GM18498 (cell line): ENCODE data around the gene SRSF9.
A peak's percentile ranks its signal among the peaks of the same experiment; 100 is the strongest.
"Not testable (repeated sequence)": the region's sequence is repeated elsewhere in the genome, so short reads cannot be mapped to it uniquely, and the experiment has no call there.

ENCODE experiments used
- ATAC-seq: cut with Tn5 transposase; IDR thresholded peaks from one replicate; pipeline ENCODE4 v1.9.1; 2021; ENCODE audit warnings: mild to moderate bottlenecking, moderate library complexity; ENCODE audit not compliant: unreplicated experiment

Gene SRSF9

DNA sequence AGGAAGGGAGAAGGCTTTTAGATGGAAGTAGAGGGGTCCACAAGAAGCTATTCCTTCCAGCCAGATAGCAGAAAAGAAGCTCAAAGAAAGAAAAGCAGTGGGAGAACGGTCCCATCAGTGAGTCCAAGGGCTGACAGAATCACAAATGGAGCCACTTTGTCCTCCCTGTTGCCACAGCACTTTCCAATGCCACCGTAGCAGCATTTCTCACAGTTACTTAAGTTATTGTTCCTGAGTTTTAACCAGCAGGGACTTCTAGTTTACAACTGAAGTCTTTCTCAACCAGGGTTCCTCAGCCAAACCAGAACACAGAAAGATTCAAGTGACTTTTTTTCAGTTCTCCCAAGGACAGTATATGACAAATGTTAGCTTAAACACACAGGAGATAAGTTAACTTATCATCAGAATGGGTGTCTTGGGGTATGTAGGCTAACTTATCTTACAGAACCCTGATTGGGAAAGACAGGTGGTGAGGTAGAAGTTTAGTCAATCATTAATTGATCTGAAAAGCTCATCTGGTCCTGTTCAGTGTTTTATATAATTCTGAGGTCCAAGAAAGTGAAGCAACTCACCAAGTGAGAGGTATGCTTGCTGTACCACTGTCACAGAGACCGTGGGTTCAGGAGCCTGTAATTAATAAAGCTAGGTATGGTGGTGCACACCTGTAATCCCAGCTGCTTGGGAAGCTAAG, 16.3 kb downstream of the SRSF9 start:
- no peak for ATAC-seq

GRCh38 chr12:120452524-120452923, 17.0 kb downstream of the SRSF9 start:
- not testable (repeated sequence) for ATAC-seq

GRCh38 chr12:120447992-120448391, 21.6 kb downstream of the SRSF9 start:
- no peak for ATAC-seq

DNA sequence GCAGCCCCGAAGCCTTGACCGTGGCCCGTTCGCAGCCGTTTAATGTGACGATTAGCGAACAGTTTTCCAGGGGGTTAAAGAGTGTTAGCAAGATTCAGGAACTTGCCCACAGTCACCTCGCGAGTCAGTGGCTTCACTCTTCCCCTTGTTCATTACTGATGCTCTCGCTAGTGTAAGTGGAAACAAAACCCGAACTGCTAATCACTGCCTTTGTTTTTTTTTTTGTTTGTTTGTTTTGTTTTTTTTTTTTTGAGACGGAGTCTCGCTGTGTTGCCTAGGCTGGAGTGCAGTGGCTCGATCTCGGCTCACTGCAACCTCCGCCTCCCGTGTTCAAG, 22.7 kb downstream of the SRSF9 start:
- not testable (repeated sequence) for ATAC-seq

DNA sequence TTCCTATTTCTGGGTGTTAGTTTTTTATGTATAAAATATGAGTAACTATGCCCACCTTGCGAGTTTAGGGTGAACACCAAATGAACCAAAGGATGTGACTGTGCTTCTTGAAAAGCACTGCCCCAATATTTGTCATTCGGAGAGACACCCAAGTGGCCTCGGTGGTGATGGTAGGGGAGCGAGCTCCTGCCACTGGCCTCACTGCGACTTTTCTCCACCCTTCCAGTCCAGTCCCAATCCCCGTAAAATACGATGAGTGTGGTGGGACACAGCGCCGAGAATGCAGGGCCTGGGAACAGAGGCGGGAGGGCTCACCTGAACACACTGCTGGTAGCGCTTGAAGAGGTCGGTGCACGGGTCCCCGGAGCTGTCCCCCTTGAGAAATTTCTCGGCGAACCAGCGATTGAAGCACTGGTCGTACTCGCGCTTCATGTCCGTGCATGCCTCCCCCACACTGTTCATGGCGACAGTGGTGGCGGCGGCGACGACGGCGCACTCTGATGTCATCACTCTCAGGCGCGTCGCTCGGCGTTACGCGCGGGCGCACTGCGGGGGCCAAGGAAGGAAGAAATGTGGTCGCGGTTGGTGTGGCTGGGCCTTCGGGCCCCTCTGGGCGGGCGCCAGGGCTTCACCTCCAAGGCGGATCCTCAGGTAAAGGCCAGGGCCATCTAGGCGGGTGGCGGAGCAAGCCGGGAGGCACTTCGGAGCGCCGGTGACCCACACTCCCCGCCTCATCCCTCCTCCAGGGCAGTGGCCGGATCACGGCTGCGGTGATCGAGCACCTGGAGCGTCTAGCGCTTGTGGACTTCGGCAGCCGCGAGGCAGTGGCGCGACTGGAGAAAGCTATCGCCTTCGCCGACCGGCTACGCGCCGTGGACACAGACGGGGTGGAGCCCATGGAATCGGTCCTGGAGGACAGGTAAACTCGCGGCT, 23.4 kb downstream of the SRSF9 start, which contains the start of the genes GATC and TRIAP1:
GATC (plus strand) TSS at position 534 of the 933 bp plus-strand sequence; CDS start at position 571, 37 bp downstream.
TRIAP1 (minus strand) TSS at position 474 of the 933 bp plus-strand sequence; CDS start at position 462, 12 bp downstream.
- peak; percentile 90 for ATAC-seq

DNA sequence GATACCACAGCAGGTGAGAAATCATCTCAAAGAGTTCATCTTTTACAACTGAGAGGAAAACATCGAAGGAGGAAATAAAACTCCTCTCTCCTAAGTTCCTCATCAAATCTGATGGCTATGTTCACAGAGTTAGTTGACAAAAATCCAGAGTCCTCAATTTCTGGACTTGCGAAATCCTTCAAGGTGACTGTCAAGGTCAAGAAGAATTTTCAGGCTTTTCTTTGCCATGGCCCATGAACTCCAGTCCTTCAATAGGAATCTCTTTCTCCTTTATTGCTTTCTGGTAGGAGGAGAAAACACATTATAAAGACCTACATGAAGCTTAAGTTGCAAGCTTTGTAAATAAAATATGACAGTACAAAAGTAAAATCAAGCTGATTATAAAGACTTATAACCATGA, 24.9 kb downstream of the SRSF9 start:
- ATAC-seq = no peak

- no peak for ATAC-seq
Measured at GRCh38 chr12:120439646-120440247, 29.8 kb downstream of the SRSF9 start.

- ATAC-seq = peak; percentile 2
Measured at GRCh38 chr12:120438495-120439198, 30.9 kb downstream of the SRSF9 start.

GRCh38 chr12:120437735-120438494, 31.6 kb downstream of the SRSF9 start, which contains the start of gene COX6A1:
Gene COX6A1 (plus strand): TSS chr12:120438113. CDS start chr12:120438127, 14 bp downstream.
- peak; percentile 97 for ATAC-seq

GRCh38 chr12:120432772-120433525, 36.6 kb downstream of the SRSF9 start:
- no peak for ATAC-seq

GRCh38 chr12:120429368-120429767, 40.2 kb downstream of the SRSF9 start:
- ATAC-seq = no peak

DNA sequence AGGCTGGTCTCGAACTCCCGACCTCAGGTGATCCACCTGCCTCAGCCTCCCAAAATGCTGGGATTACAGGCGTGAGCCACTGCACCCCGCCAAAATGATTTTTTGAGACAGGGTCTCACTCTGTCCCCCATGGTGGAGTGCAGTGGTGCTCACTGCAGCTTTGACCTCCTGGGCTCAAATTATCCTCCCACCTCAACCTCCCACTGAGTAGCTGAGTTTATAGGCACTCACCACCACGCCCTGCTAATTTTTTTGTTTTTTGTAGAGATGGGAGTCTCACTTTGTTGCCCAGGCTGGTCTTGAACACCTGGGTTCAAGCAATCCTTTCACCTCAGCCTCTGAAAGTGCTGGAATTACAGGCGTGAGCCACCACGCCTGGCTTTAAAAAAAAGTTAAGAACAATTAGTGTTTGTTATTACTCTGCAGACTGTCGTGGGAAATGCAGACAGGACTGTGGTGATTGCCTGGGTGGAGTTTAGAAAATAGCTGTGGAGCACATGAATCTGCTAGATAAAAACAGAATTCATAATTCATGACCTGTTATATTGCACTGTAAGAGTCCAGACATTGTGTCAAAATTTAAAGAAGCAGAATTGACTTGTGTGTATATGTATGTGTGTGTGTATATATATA, 40.8 kb downstream of the SRSF9 start:
- ATAC-seq = no peak

DNA sequence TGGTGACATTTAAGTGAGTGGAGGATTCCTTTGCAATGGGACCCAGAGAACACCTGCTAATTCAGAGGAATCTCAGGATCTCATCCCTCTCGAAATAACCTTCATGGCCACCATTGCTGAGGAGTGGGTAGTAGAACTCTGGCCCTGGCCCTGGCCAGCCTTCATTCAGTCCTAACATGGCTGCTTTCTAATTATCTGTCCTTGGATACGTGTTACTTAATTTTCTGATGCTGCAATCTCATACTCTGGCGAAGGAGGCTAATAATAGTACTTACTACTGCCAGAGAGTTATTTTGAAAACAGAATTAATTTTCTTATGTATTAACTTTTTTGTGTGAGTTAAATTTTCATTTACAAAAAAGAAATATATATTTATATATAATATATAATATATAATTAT, 43.8 kb downstream of the SRSF9 start:
- ATAC-seq = no peak

DNA sequence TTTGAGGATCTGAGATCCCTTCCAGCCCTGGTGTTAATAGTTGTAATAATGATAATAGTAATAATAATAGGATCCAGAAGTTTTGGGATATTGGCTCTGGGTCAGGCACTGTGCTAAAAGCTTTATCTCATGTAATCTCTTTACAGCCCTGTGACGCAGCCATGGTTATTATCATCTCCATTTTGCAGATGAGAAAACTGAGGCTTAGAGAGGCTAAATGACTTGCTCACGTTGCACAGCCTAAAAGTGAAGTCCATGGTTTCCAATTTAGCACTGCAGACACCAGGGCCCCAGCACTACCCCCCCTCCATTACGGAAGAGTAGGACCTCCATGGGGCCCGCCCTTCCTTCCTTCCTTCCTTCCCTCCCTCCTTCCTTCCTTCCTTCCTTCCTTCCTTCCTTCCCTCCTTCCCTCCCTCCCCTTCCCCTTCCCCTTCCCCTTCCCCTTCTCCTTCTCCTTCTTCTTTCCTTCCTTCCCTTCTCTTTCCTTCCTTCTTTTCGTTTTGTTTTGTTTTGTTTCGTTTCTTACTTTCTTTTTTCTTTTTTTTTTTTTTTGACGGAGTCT, 46.6 kb downstream of the SRSF9 start:
- no peak for ATAC-seq

GRCh38 chr12:120421701-120422100, 47.8 kb downstream of the SRSF9 start:
- no peak for ATAC-seq

- ATAC-seq = no peak
Measured at GRCh38 chr12:120417917-120418580, 51.5 kb downstream of the SRSF9 start.

DNA sequence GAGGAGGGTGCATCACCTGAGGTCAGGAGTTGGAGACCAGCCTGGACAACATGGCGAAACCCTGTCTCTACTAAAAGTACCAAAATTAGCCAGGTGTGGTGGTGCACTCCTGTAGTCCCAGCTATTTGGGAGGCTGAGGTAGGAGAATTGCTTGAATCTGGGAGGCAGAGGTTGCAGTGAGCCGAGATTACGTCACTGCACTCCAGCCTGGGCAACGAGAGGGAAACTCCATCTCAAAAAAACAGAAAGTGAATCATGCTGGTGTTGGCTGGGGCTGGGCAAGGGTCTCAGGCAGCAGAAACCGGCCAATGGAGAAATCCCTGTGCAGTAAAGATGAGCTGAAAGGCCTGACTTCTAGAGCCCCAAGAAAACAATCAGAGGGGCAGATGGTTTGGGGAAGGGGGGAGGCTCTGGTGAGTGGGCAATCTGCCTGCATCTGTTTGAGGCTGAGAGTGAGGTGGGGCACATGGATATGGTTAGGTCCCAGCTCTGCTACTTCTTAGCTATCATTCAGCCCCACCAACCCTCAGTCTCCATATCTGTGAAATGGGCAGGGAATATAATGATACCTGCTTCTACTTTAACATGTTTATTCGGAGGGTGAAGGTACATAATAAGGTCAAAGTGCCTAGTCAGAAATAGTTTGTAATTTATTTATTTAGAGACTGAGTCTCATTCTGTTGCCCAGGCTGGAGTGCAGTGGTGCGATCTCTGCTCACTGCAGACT, 52.9 kb downstream of the SRSF9 start:
- ATAC-seq = no peak
